NCI-H1105 treated with DMSO at 0.1 percent for 48 hours (cell line): Measurements from ENCODE around the gene APOB.

ENCODE experiments used
- DNase-seq: peaks from one replicate; lab custom pipeline; 2025; lab: John Stamatoyannopoulos, UW

APOB gene

GRCh38 chr2:21043744-21044532 is at the start of gene APOB:
APOB (minus strand) TSS chr2:21044073; CDS start chr2:21043945, 128 bp downstream.
- DNase-seq, result peak; percentile 3

- DNase-seq, result no peak
Measured at GRCh38 chr2:21092308-21092869, 48.5 kb upstream of the APOB start.

DNA sequence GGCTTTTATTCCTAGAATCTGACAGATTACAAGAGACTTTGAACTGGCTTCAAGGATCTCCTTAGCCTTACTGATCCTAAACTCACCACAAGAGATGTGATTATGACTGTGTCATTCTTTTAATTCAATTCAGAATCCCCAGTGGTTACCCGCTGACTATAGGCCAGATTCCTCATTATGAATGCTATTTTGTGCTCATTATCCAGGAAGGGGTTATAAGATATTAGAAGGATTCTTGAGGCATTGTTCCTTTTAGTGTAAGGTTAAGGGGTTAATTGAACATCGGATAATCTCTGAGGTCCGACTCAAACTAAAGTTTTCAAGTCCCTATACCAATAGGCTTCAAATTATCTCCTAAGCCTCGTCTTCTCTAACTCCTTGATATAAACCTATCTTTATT is 40.5 kb upstream of the APOB start:
- DNase-seq, result no peak

GRCh38 chr2:21083482-21083881 is 39.6 kb upstream of the APOB start:
- no peak for DNase-seq

GRCh38 chr2:21078296-21078695 is 34.4 kb upstream of the APOB start:
- DNase-seq, result no peak

DNA sequence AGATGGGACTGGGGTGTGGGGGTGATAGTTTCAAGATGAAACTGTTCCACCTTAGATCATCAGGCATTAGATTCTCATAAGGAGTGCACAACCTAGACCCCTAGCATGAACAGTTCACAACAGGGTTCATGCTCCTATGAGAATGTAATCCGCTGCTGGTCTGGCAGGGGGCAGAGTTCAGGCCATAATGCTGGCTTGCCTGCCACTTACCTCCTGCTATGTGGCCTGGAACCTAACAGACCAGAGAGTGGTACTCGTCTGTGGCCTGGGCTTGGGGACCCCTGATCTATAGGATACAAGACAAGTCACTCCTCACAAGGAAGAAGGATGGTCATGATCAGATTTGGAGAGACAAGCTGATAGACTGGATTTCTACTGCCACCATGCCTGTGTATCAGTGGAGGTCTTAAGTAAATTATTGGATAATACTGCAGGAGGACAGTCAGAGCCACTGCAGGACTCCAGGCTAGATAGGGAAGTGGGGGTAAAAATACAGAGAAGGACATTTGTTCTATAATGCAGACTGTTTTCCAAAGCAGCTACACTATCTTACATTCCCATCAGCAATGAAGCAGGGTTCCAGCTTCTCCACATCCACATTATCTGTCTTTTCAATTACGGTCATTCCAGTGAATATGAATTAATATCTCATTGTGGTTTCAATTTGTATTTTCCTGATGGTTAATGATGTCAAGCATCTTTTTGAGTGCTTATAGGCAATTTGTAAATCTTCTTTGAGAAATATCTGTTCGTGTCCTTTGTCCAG is 28.8 kb upstream of the APOB start:
- no peak for DNase-seq

GRCh38 chr2:21070341-21071257 is 26.7 kb upstream of the APOB start:
- DNase-seq, result no peak

DNA sequence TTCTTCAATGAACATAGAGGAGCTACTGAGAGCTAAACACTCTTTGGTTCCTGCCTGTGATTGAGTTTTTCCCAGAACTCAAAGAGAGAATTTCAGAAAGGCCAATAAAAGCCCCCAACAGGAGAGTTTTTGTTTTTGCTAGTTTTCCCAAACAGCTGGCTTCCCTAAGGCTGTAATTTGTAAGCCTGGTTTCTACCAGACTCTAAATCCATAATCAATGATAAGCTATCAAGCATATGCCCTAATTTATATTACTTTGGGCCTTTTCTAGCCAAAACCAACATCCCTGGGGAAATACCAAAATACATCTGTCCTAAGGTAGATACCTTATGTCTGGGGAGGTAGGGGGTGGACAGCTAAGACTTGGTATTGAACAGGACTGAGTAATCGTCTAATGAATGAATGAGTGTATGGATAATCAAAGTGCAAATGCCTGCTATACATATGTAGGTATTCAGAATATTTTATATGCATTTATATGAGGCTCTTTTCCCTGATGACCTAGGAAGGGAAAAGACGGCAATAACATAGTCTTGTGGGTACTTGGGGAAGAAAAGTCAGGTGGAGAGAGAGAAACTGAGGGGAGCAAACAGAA is 26.0 kb upstream of the APOB start:
- no peak for DNase-seq

DNA sequence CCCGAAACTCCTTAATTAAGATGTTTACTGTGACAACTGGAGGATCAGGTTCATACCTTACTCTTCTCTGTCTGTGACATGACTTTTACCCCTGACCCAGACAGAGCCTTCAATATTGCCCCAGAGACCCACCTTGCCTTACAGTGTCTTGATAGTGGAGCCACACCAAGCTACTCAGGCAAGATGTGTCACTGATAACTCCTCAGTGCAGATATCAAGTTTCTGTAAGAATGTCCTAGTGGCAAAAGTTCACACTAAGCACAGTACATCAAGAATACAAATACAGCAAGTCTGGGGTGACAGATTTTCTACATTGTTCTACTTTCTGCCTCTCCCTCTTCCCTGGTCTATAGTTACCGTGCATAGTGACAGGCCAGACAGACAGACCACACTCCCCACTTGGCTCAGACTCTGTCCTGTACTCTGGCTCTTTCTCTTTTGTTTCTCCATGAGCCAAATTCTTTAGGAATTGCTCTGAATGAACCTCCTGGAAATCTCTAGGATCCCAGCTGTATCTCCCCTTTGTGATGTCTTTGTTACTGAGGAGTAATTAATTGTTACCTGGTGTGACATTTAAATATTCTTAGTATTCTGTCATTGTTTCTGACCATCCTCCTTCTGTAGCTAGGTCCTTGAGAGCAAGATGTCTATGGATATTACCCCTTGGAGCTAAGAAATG is 24.1 kb upstream of the APOB start:
- no peak for DNase-seq

GRCh38 chr2:21067125-21067524 is 23.3 kb upstream of the APOB start:
- DNase-seq, result no peak

GRCh38 chr2:21059885-21060610 is 16.2 kb upstream of the APOB start:
- no peak for DNase-seq

DNA sequence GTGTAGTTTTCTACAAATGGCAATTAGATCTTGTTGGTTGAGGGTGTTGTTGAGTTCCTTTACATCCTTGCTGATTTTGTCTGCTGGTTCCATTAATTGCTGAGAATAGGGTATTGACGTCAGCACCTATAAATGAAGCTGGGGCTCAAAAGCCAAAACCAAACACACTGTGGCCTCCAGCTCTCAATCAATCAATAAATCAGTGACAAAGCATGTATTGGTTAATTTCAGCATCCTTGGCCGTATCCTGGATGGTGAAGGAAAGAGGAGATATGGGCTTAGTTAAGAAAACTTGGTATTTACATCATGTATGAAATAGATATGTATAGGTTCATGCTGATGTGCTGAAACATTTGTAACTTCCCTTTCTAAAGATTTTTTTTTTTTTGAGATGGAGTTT is 13.2 kb upstream of the APOB start:
- no peak for DNase-seq

GRCh38 chr2:21055879-21056790 is 12.3 kb upstream of the APOB start:
- no peak for DNase-seq

- no peak for DNase-seq
Measured at GRCh38 chr2:21055451-21055850, 11.6 kb upstream of the APOB start.

DNA sequence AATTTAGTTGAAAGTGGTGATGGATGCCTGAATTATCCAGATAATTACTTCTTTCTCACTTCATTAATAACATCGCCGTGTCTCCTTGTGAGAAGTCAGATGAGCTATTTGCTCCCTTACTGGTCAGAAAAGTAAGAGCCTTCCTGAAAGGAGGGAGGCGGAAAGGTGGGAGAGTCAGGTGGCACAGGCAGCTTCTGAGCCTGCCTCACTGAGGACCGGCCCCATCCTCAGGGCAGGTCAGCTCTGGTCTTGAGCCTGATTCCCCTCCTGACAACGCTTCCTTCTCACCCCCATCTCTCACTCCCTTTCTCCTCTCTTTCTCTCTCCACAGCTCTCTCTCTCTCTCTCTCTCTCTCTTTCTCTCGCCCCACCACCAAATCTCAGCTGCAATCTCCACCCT is 10.1 kb upstream of the APOB start:
- no peak for DNase-seq

GRCh38 chr2:21052044-21052443 is 8.2 kb upstream of the APOB start:
- DNase-seq, result no peak

DNA sequence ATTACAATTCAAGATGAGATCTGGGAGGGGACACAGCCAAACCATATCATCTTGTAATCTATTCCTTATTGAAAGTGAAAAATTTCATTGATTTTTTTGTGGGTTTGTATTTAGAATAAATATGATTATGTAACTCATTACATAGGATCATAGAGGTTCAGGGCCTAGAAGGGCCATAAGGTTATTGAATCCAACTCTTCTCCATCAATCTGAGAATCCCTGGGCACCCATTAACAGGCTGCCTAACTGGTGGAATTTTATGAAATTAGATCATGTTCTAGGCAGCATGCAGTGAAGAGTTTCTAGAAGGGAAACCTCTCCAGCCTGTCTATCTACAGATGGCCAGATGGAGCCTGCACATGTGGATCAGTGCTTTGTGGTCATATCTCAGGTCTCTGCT is 6.3 kb upstream of the APOB start:
- no peak for DNase-seq

GRCh38 chr2:21047141-21048009 is 3.5 kb upstream of the APOB start:
- peak; percentile 42 for DNase-seq
